Fibroblast of the aortic adventitia (primary cell): ENCODE measurements around the gene S100A5. TPM values are rescaled to one million over a fixed set of nuclear protein-coding genes. Genes with fewer than 3 reads are reported as not detected.
A peak's percentile ranks its signal among the peaks of the same experiment; 100 is the strongest.
"Not testable (repeated sequence)": the region's sequence is repeated elsewhere in the genome, so short reads cannot be mapped to it uniquely, and the experiment has no call there.

ENCODE experiments used
- DNase-seq: peaks from one replicate; pipeline ENCODE4 v3.0.0-alpha.2; 2010; ENCODE audit warnings: low read depth
- H3K4me3 ChIP-seq: 2 replicates; pipeline ENCODE4 v1.5.1; 2011; ENCODE audit warnings: low read depth, mild to moderate bottlenecking, control low read depth, low read length, moderate library complexity
- total RNA-seq: library from RNA; depleted of rRNA; stranded (reverse); fragments of >200 nt; gene quantifications from 2 replicates; pipeline ENCODE4 v1.2.3, GENCODE V29; 2012; ENCODE audit warnings: low replicate concordance
- TF ChIP-seq, protein P1 (sequence below): IDR thresholded peaks from 2 replicates; pipeline ENCODE4 v1.5.1; 2011; ENCODE audit warnings: mild to moderate bottlenecking, low read length, control low read depth, inconsistent platforms; ENCODE audit not compliant: insufficient read depth

S100A5 gene
- total RNA-seq, 1 donor: 0.99 TPM

DNA sequence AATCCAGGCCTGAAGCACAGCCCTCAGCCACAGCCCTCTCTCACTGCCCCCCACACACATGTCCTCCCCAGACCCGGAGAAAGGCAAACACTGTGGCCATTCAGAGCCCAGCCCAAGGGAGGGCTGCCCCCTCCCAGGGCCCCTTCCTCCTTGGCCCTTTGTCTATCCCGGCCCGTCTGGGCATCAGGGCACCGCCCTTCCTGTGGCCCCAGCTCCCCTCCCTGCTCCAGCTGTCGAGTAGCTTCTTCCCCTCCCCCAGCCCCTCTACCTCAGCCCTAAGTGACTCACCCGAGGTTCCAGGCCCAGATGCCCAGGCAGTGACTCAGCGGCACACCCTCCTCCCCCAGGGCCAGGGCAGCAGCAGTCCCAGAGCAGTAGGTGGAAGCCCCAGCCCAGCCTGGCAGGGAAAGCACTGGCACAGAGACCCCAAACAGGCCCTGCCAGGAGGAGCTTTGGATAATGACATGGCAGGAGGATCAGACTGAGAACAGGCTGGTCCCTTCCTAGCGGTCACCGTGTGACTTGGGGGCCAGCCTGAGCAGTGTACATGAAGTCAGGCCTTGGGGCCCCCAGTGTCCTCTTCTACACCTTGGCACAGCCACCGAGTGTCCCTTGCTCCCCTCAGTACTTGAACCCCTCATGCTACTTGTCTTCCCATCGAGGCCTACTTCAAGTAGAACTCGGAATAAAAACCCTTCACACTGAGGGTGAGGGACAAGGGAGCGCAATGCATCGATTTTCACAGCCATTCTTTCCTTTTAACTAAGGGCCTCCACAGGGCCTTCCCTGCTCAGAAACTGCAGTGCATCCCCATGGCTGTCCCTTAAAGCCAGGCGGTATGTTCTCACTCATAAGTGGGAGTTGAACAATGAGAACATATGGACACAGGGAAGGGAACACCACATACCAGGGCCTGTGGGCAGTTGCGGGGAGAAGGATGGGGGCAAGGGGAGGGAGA, 26.0 kb upstream of the S100A5 start:
- H3K4me3 ChIP-seq: no peak overlapping the region
- peak; percentile 98 for DNase-seq
- TF ChIP-seq, protein P1, sequence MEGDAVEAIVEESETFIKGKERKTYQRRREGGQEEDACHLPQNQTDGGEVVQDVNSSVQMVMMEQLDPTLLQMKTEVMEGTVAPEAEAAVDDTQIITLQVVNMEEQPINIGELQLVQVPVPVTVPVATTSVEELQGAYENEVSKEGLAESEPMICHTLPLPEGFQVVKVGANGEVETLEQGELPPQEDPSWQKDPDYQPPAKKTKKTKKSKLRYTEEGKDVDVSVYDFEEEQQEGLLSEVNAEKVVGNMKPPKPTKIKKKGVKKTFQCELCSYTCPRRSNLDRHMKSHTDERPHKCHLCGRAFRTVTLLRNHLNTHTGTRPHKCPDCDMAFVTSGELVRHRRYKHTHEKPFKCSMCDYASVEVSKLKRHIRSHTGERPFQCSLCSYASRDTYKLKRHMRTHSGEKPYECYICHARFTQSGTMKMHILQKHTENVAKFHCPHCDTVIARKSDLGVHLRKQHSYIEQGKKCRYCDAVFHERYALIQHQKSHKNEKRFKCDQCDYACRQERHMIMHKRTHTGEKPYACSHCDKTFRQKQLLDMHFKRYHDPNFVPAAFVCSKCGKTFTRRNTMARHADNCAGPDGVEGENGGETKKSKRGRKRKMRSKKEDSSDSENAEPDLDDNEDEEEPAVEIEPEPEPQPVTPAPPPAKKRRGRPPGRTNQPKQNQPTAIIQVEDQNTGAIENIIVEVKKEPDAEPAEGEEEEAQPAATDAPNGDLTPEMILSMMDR: no peak

DNA sequence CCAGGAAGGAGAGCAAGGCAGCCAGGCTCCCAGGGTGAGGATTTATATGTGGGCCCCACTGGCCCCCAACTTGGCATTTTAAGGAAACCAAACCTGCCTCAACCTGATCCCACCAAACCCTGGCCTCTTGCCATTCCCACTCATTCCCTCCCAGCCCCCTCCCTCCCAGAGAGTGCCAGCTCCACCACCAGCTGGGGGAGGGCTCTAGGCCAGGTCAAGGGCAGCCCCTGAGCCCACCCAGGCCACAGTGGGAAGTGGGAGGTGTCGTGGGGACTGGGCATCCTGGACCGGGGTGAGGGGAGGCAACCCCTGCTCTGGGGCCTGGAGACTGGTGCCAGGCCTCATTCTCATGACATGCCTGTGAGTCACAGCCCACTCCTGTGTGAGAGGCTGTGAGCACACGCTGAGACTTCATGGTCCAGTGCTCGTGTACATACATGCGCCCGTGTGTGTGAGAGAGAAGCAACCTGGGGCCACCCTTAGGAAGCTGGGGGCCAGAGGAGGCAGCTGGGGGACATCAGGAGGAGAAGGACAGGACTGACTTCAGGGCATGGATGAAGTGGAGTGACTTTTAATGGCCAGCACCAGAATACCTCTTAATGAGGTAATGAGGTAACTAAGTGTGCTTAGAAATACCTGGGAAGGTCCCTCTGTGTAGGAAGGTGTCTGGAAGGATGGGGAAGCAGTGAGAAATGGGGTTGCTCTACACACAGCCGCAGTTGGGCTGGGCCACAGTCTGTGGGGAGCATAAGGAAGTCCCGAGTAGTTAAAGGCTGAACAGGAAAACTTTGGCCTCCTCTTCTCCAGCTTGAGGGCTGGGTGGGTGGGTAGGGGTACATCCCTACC, 25.0 kb upstream of the S100A5 start, which contains the start of gene S100A2:
Gene S100A2 (minus strand): TSS at position 316 of the 846 bp plus-strand sequence. CDS start 1,967 bp downstream, outside the sequence.
- TF ChIP-seq, protein P1: no peak
- H3K4me3 ChIP-seq: peak within 1 kb of the TSS; percentile 28
- DNase-seq: peak; percentile 92

DNA sequence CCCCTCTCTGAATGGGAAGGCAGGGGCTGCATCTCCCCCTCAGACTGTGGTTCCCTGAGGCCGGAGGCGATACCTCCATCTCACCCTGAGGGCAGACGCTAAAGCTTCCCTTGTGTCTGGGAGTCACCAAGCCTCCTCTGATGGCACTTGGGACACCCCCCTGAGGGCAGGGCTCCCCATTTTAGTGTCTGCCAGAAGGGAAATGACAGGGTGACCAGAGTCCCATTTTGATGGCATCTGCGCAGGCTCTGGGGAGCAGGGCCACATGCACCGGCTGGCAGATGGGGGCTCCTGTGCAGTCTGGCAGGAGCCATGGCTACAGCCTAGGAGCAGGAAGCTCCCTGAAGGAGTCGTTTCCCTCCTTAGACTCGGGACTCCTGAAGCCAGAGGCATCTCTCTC, 23.3 kb upstream of the S100A5 start:
- no peak overlapping the region for H3K4me3 ChIP-seq
- TF ChIP-seq, protein P1: no peak
- no peak for DNase-seq

DNA sequence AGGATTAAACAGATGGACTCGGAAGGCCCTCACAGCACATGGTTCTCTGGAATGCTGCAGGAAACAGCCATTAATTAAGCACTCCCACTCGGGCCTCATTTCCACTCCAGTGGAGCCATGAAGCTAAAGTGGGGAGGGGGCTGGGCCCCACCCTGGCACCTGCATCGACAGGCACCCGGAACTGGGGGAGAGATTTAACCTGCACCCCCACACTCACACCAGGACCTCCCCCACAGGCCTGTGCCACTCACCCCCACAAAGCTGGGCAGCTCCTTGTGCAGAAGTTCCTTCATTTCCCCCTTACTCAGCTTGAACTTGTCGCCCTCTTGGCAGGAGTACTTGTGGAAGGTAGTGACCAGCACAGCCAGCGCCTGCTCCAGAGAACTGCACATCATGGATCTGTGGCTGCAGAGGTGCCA, 22.8 kb upstream of the S100A5 start:
- no peak for DNase-seq
- no peak overlapping the region for H3K4me3 ChIP-seq
- TF ChIP-seq, protein P1: no peak

DNA sequence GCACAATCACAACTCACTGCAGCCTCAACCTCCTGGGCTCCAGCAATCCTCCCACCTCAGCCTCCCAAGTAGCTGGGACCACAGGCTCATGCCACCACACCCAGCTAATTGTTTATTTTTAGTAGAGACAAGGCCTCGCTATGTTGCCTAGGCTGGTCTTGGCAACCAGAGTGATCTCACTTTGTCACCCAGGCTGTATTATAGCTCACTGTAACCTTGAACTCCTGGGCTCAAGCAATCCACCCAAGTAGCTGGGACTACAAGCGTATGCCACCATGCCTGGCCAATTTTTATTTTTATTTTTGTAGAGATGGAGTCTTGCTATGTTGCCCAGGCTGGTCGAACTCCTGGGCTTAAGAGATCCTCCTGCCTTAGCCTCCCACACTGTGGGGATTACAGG, 21.3 kb upstream of the S100A5 start:
- not testable (repeated sequence) for DNase-seq, H3K4me3 ChIP-seq

DNA sequence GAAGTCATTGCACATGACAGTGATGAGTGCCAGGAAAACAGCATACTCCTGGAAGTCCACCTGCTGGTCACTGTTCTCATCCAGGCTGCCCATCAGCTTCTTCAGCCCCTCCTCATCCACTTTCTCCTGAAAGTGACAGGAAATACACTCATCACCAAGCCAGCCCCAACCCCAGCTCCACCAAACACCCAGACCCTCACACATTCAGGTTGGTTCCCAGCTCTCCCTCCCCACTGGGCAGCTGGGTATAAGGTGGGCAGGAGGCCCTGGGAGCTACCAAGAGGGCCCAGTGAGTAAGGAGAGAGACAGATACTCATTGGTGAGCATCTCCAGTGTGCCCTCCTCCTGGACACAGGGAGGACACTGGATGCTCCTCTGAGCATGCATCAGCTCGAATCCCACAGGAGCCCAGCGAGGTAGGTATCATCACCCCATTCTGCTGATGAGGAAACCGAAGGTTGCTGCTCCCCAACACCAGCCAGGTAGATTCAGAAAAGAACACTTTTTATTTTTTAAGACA, 20.8 kb upstream of the S100A5 start:
- DNase-seq: no peak
- TF ChIP-seq, protein P1: no peak
- H3K4me3 ChIP-seq: no peak overlapping the region
